ENCODE data around the gene NNT. TPM values are rescaled to one million over a fixed set of nuclear protein-coding genes. Genes with fewer than 3 reads are reported as not detected.
A peak's percentile ranks its signal among the peaks of the same experiment; 100 is the strongest.

NNT gene
- total and polyA plus RNA-seq, 9 of the 15 experiments (the other 6 are each of a cell fraction or from before 2014, with no cell fraction given): 21.9 to 68.6 (median 42.2) TPM

DNA sequence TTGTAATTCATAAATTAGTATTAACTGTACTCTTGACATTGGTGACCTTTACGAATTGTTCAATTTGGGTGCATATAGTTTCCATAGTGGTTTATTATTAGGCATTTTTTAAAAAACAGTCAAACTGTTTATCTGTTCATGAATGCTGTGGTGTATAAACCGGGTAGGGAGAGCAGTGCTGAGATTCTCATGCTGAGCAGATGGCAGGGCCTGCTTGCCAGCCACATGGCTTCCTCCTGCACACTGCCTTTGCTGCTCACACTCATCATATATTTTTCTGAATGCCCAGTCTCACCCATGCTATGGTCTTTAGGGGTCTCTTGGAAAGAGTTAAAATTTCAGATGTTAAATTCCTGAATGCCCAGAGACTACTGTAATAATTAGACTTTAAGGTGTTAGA lies 40.8 kb downstream of the NNT start:
- Histone ChIP-seq H4K20me1 (replicated peaks; ENCODE audit: control insufficient read depth, insufficient read depth, low read length) (no peaks in the 10 kb centered on the region), H3K9me3 (replicated peaks; ENCODE audit: control insufficient read depth, insufficient read depth, low read depth, low read length) (no peaks in the 10 kb centered on the region), H3K27me3 (ENCODE audit: control insufficient read depth in 2 of 2, insufficient read depth in 2 of 2, low read length in 2 of 2) (no peaks in the 10 kb centered on the region), H3K9me1 (ENCODE audit: control insufficient read depth, insufficient read depth, low read length) (no peaks in the 10 kb centered on the region), H3K27ac (ENCODE audit: extremely low read depth, low read depth, low read length) (no peak overlapping the region), H3K4me2 (ENCODE audit: insufficient read depth, low read length) (no peak overlapping the region), H3K9ac (ENCODE audit: insufficient read depth in 1 of 2, low read depth in 2 of 2, low read length in 2 of 2) (no peak overlapping the region), H3K4me3 (no peak overlapping the region), H3K79me2 (ENCODE audit: control insufficient read depth, insufficient read depth, low read length) (no peaks in the 10 kb centered on the region), H3K4me1 (replicated peaks in 1 of 2; ENCODE audit: control insufficient read depth in 2 of 2, insufficient read depth in 2 of 2, low read length in 2 of 2) (no peaks in the 10 kb centered on the region), H3K36me3 (ENCODE audit: control insufficient read depth, insufficient read depth, low read length) (peaks cover 29% of the 10 kb centered on the region; the same call in 2 of the 3 replicates), H2AFZ (ENCODE audit: low read depth, low read length) (no peak overlapping the region)
- intact Hi-C loops (cut with micrococcal nuclease) (no loop called here), in situ Hi-C loops (cut with MboI) (no loop called here)
- BruUV-seq (replicated peaks): no TSS peak
- no peak for TF ChIP-seq KLF16 (IDR thresholded peaks at IDR 0.05)
- no peak for TF ChIP-seq GABPB1 (CRISPR knock-in tag; IDR thresholded peaks at IDR 0.05)
- no peak for TF ChIP-seq ZNF561 (CRISPR knock-in tag; conservative IDR thresholded peaks at IDR 0.05)
- TF ChIP-seq CEBPB (tag; IDR thresholded peaks at IDR 0.05): no peak
- no peak for TF ChIP-seq FOXP1 (CRISPR knock-in tag; IDR thresholded peaks at IDR 0.05)
- ChIA-PET POLR2A (no interaction called here), CTCF (ENCODE audit: low intra/inter-chr PET ratio) (no interaction called here)
- ATAC-seq: no peak
- WGBS (ENCODE audit: insufficient coverage, low coverage, missing lambda C conversion rate): 70% methylated on average over 2 of the region's 2 CpGs
- DNase-seq (ENCODE audit: extremely low read depth in 1 of 4, low spot score in 3 of 4): no peak
- FAIRE-seq: no peak

DNA sequence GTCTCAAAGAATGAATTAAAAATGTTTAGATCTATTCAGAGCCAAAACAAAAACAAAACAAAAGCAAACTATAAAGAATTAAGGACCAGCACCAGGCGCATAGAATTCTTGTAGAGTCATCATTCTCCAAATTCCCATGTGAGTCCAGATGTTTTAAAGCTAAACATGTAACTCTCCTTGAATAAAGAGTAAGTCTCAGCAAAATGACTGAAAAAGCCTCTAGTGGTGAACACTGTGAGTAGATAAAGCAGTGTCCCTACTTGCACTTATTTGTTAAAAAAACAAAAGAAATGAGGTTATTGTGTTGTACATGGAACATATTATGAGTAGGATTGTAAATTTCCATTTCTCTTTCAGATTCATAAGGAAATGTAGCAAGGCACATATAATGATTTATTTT lies 44.0 kb downstream of the NNT start:
- no peak overlapping the region for H3K27ac ChIP-seq (ENCODE audit: extremely low read depth, low read depth, low read length)
- H3K79me2 ChIP-seq (ENCODE audit: control insufficient read depth, insufficient read depth, low read length): no peaks in the 10 kb centered on the region
- DNase-seq (ENCODE audit: extremely low read depth in 1 of 4, low spot score in 3 of 4) (no peak), ATAC-seq (peak; percentile 45; the same call in 1 of the 3 replicates), FAIRE-seq (no peak)
- POLR2A ChIA-PET: no interaction called here
- peaks cover 59% of the 10 kb centered on the region; the same call in 2 of the 3 replicates for H3K36me3 ChIP-seq (ENCODE audit: control insufficient read depth, insufficient read depth, low read length)
- 83% methylated on average over 1 of the region's 1 CpG for WGBS (ENCODE audit: insufficient coverage, low coverage, missing lambda C conversion rate)
- H3K4me2 ChIP-seq (ENCODE audit: insufficient read depth, low read length): no peak overlapping the region
- no peaks in the 10 kb centered on the region for H3K4me1 ChIP-seq (replicated peaks in 1 of 2; ENCODE audit: control insufficient read depth in 2 of 2, insufficient read depth in 2 of 2, low read length in 2 of 2)
- intact Hi-C loops (cut with micrococcal nuclease) (no loop called here), in situ Hi-C loops (cut with MboI) (no loop called here)
- no peaks in the 10 kb centered on the region for H3K27me3 ChIP-seq (ENCODE audit: control insufficient read depth in 2 of 2, insufficient read depth in 2 of 2, low read length in 2 of 2)
- no TSS peak for BruUV-seq (replicated peaks)
- CTCF ChIA-PET (ENCODE audit: low intra/inter-chr PET ratio): no interaction called here
- H3K9ac ChIP-seq (ENCODE audit: insufficient read depth in 1 of 2, low read depth in 2 of 2, low read length in 2 of 2): no peak overlapping the region
- no peaks in the 10 kb centered on the region for H3K9me3 ChIP-seq (replicated peaks; ENCODE audit: control insufficient read depth, insufficient read depth, low read depth, low read length)
- H2AFZ ChIP-seq (ENCODE audit: low read depth, low read length): no peak overlapping the region
- no peaks in the 10 kb centered on the region for H4K20me1 ChIP-seq (replicated peaks; ENCODE audit: control insufficient read depth, insufficient read depth, low read length)
- H3K4me3 ChIP-seq: no peak overlapping the region
- H3K9me1 ChIP-seq (ENCODE audit: control insufficient read depth, insufficient read depth, low read length): no peaks in the 10 kb centered on the region
- TF ChIP-seq, protein P1, sequence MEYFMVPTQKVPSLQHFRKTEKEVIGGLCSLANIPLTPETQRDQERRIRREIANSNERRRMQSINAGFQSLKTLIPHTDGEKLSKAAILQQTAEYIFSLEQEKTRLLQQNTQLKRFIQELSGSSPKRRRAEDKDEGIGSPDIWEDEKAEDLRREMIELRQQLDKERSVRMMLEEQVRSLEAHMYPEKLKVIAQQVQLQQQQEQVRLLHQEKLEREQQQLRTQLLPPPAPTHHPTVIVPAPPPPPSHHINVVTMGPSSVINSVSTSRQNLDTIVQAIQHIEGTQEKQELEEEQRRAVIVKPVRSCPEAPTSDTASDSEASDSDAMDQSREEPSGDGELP (CRISPR knock-in tag; IDR thresholded peaks at IDR 0.05; ENCODE audit: borderline replicate concordance): no peak
- no peak for TF ChIP-seq PCBP1 (IDR thresholded peaks at IDR 0.05; ENCODE audit: low read depth, low read length, poor library complexity, severe bottlenecking)
- TF ChIP-seq ARID1B (IDR thresholded peaks at IDR 0.05): no peak
- TF ChIP-seq KAT8 (IDR thresholded peaks at IDR 0.05; ENCODE audit: low read depth): no peak
- TF ChIP-seq TFAM (CRISPR knock-in tag; conservative IDR thresholded peaks at IDR 0.05): no peak
- no peak for TF ChIP-seq FOXA1 (IDR thresholded peaks at IDR 0.05; ENCODE audit: borderline replicate concordance)
- TF ChIP-seq, protein P2, sequence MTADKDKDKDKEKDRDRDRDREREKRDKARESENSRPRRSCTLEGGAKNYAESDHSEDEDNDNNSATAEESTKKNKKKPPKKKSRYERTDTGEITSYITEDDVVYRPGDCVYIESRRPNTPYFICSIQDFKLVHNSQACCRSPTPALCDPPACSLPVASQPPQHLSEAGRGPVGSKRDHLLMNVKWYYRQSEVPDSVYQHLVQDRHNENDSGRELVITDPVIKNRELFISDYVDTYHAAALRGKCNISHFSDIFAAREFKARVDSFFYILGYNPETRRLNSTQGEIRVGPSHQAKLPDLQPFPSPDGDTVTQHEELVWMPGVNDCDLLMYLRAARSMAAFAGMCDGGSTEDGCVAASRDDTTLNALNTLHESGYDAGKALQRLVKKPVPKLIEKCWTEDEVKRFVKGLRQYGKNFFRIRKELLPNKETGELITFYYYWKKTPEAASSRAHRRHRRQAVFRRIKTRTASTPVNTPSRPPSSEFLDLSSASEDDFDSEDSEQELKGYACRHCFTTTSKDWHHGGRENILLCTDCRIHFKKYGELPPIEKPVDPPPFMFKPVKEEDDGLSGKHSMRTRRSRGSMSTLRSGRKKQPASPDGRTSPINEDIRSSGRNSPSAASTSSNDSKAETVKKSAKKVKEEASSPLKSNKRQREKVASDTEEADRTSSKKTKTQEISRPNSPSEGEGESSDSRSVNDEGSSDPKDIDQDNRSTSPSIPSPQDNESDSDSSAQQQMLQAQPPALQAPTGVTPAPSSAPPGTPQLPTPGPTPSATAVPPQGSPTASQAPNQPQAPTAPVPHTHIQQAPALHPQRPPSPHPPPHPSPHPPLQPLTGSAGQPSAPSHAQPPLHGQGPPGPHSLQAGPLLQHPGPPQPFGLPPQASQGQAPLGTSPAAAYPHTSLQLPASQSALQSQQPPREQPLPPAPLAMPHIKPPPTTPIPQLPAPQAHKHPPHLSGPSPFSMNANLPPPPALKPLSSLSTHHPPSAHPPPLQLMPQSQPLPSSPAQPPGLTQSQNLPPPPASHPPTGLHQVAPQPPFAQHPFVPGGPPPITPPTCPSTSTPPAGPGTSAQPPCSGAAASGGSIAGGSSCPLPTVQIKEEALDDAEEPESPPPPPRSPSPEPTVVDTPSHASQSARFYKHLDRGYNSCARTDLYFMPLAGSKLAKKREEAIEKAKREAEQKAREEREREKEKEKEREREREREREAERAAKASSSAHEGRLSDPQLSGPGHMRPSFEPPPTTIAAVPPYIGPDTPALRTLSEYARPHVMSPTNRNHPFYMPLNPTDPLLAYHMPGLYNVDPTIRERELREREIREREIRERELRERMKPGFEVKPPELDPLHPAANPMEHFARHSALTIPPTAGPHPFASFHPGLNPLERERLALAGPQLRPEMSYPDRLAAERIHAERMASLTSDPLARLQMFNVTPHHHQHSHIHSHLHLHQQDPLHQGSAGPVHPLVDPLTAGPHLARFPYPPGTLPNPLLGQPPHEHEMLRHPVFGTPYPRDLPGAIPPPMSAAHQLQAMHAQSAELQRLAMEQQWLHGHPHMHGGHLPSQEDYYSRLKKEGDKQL (CRISPR knock-in tag; IDR thresholded peaks at IDR 0.05; ENCODE audit: borderline replicate concordance): no peak

All from K562 (cell line).